ENCODE data around the gene TMEM239. TPM values are rescaled to one million over a fixed set of nuclear protein-coding genes. Genes with fewer than 3 reads are reported as not detected.
"Not testable (repeated sequence)": the region's sequence is repeated elsewhere in the genome, so short reads cannot be mapped to it uniquely, and the experiment has no call there.

TMEM239 gene
- not detected for total RNA-seq

DNA sequence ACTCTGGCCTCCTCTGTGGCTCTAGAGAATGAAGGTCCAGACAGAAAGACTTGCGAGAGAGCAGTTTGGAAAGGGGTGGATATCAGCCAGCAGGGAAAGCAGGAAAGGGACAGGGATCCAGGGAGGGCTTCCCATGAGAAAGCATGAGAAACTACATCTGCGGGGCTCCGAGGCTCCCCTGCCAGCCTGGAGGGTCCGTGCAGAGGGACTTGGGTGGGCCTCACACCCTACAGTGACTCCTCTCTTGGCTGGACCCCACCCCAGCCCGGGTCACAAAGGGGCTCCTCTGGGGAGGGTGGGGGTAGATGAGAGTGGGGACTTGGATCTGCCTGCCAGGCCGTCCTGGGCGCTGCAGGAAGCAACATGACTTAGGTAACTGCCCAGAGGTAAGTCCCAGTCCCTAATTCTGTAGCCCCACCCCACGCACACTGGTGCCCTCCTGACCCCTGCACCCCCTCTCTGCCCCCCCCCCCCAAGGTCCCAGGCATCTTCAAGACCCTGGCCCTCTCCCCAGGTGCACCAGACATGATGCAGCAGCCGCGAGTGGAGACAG, at the start of gene TMEM239:
Gene TMEM239, plus strand, starts transcription at position 335 of the 553 bp plus-strand sequence. Its CDS starts 191 bp downstream, at position 526.
- DNase-seq (no peak), ATAC-seq (no peak)
- H3K4me3 ChIP-seq: no peak within 1 kb of the TSS
- intact Hi-C loops (cut with DNase I): no loop called here
- H3K36me3 ChIP-seq (replicated peaks in 1 of 2; ENCODE audit: insufficient read depth in 1 of 2, low read depth in 2 of 2): no peaks in the 10 kb centered on the region
- no peaks in the 10 kb centered on the region for H3K9me3 ChIP-seq
- 58 to 61% methylated on average over 3 to 10 of the region's 10 CpGs for WGBS, 2 donors
- TF ChIP-seq POLR2A (IDR thresholded peaks at IDR 0.05): no peak
- no peak within 1 kb of the TSS for H3K27ac ChIP-seq
- peaks cover 0 to 9% of the 10 kb centered on the region in 2 donors for H3K27me3 ChIP-seq
- peaks cover 3% of the 10 kb centered on the region for H3K4me1 ChIP-seq

GRCh38 chr20:2767768-2768631, 48.2 kb upstream of the TMEM239 start:
- intact Hi-C loops (cut with DNase I): no loop called here
- DNase-seq (peak; percentile 89 to 95 (median 93)), ATAC-seq (peak; percentile 97)
- TF ChIP-seq, protein P1, sequence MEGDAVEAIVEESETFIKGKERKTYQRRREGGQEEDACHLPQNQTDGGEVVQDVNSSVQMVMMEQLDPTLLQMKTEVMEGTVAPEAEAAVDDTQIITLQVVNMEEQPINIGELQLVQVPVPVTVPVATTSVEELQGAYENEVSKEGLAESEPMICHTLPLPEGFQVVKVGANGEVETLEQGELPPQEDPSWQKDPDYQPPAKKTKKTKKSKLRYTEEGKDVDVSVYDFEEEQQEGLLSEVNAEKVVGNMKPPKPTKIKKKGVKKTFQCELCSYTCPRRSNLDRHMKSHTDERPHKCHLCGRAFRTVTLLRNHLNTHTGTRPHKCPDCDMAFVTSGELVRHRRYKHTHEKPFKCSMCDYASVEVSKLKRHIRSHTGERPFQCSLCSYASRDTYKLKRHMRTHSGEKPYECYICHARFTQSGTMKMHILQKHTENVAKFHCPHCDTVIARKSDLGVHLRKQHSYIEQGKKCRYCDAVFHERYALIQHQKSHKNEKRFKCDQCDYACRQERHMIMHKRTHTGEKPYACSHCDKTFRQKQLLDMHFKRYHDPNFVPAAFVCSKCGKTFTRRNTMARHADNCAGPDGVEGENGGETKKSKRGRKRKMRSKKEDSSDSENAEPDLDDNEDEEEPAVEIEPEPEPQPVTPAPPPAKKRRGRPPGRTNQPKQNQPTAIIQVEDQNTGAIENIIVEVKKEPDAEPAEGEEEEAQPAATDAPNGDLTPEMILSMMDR (IDR thresholded peaks at IDR 0.05): peak in 2 of 7 experiments; percentile 8 to 29
- TF ChIP-seq POLR2A (IDR thresholded peaks at IDR 0.05): peak in 2 of 3 donors; percentile 31 to 36
- no peak overlapping the region for H3K4me3 ChIP-seq
- WGBS, 2 donors: 24 to 44% methylated on average over 6 to 15 of the region's 15 CpGs
- no peaks in the 10 kb centered on the region for H3K27me3 ChIP-seq
- H3K36me3 ChIP-seq (replicated peaks in 1 of 2; ENCODE audit: insufficient read depth in 1 of 2, low read depth in 2 of 2): no peaks in the 10 kb centered on the region
- H3K4me1 ChIP-seq: peaks cover 21% of the 10 kb centered on the region
- peak overlapping the region; percentile 7 to 80 (median 73) for H3K27ac ChIP-seq
- H3K9me3 ChIP-seq: no peaks in the 10 kb centered on the region

DNA sequence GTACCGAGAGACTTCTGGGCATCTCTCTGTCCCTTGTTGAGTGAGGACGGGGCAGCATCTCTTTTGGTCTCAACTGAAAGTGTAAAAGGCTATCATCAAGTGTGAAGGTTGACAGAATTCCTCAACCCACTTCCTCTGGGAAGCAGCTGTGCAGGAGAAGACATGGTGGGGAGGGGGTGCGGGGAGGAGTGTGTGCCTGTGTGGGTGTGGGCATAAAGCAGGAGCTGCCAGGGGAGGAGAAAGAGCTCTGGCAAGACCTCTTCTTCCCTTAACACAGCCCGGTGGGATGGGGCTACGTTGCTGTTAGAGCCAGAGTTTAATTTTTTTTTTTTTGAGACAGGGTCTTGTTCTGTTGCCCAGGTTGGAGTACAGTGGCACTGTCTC, 47.5 kb upstream of the TMEM239 start:
- TF ChIP-seq, protein P1 (IDR thresholded peaks at IDR 0.05): no peak
- no peak for TF ChIP-seq POLR2A (IDR thresholded peaks at IDR 0.05)
- intact Hi-C loops (cut with DNase I): no loop called here
- Histone ChIP-seq H3K9me3 (no peaks in the 10 kb centered on the region), H3K4me3 (no peak overlapping the region), H3K36me3 (replicated peaks in 1 of 2; ENCODE audit: insufficient read depth in 1 of 2, low read depth in 2 of 2) (no peaks in the 10 kb centered on the region), H3K27me3 (no peaks in the 10 kb centered on the region), H3K4me1 (peaks cover 21% of the 10 kb centered on the region), H3K27ac (peak overlapping the region in 3 of 4 donors; percentile 71 to 80 (median 75))
- 44 to 46% methylated on average over 3 to 5 of the region's 5 CpGs for WGBS, 2 donors
- ATAC-seq: no peak
- DNase-seq: no peak

DNA sequence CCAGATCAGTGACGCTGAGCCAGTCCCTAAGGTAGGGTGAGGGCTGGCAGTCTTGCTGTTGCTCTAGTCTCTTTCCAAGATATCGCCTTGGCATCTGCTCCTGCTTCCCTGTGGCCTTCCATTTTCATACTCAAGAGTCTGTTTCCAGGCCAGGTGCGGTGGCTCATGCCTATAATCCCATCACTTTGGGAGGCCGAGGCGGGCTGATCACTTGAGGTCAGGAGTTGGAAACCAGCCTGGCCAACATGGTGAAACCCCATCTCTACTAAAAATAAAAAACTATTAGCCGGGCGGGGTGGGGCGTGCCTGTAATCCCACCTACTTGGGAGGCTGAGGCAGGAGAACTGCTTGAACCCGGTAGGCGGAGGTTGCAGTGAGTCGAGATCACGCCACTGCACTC, 46.1 kb upstream of the TMEM239 start:
- ATAC-seq; H3K27ac ChIP-seq; H3K9me3 ChIP-seq; H3K4me3 ChIP-seq; intact Hi-C loops (cut with DNase I); H3K36me3 ChIP-seq (replicated peaks in 1 of 2; ENCODE audit: insufficient read depth in 1 of 2, low read depth in 2 of 2); DNase-seq; H3K27me3 ChIP-seq: not testable (repeated sequence)
- WGBS, 2 donors: 93 to 97% methylated on average over 12 of the region's 12 CpGs
- peaks cover 21% of the 10 kb centered on the region for H3K4me1 ChIP-seq

GRCh38 chr20:2771631-2772080, 44.5 kb upstream of the TMEM239 start:
- TF ChIP-seq, protein P1 (IDR thresholded peaks at IDR 0.05): no peak
- TF ChIP-seq POLR2A (IDR thresholded peaks at IDR 0.05): no peak
- ATAC-seq: no peak
- H3K27me3 ChIP-seq: no peaks in the 10 kb centered on the region
- WGBS, 2 donors: 58 to 88% methylated on average over 2 to 12 of the region's 12 CpGs
- H3K9me3 ChIP-seq: no peaks in the 10 kb centered on the region
- H3K36me3 ChIP-seq (replicated peaks in 1 of 2; ENCODE audit: insufficient read depth in 1 of 2, low read depth in 2 of 2): no peaks in the 10 kb centered on the region
- no peak overlapping the region for H3K27ac ChIP-seq
- peaks cover 21% of the 10 kb centered on the region for H3K4me1 ChIP-seq
- H3K4me3 ChIP-seq: no peak overlapping the region
- DNase-seq: no peak
- intact Hi-C loops (cut with DNase I): no loop called here
